ENCODE measurements around the gene KDM8. TPM values are rescaled to one million over a fixed set of nuclear protein-coding genes. Genes with fewer than 3 reads are reported as not detected.

Gene KDM8
- total and polyA plus RNA-seq, 2 donors (not counting 3 experiments of a cell fraction or from before 2014, with no cell fraction given), result 5.1 to 8.4 TPM

DNA sequence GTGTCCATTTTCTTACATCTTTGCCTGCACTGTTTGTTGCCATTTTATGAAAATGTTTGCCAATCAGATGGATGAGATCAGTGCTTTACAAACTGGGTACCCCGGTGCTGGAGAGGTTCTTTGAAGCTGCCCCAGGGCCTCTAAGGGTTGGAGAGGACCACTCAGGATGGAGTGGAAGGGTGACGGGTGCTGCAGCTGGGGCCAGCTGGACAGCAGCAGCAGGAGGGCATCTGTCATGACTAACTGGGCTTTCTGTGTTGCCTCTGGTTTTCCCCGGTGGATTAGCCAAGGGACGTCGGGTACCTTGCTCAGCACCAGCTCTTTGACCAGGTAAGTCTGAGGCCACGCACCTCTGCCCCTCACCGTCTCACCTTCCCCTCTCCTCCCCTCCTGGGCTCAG, 12.3 kb downstream of the KDM8 start:
- no peak overlapping the region for H3K4me3 ChIP-seq (replicated peaks in 1 of 3; ENCODE audit: insufficient read depth in 1 of 3, low read depth in 1 of 3, low read length in 3 of 3)
- H3K4me2 ChIP-seq (ENCODE audit: insufficient read depth, low read length), result no peak overlapping the region
- H3K4me1 ChIP-seq (ENCODE audit: control insufficient read depth, extremely low read depth, insufficient read depth, low read length), result no peaks in the 10 kb centered on the region
- no peaks in the 10 kb centered on the region for H3K9me1 ChIP-seq (replicated peaks; ENCODE audit: control insufficient read depth, extremely low read depth, insufficient read depth, low read length)
- no peaks in the 10 kb centered on the region for H4K20me1 ChIP-seq (replicated peaks; ENCODE audit: control insufficient read depth, extremely low read depth, insufficient read depth, low read length)
- H2AFZ ChIP-seq (ENCODE audit: low read depth, low read length), result no peak overlapping the region
- no TSS peak for BruUV-seq (replicated peaks)
- intact Hi-C loops (cut with micrococcal nuclease), result no loop called here
- H3K79me2 ChIP-seq (ENCODE audit: control insufficient read depth, insufficient read depth, low read length), result no peaks in the 10 kb centered on the region
- no peak overlapping the region for H3K27ac ChIP-seq (ENCODE audit: insufficient read depth, low read depth, low read length)
- POLR2A ChIA-PET, result no interaction called here
- dilution Hi-C loops (cut with MboI; ENCODE audit: extremely low pct_ligation_motif_present, low sequenced_read_pairs), result no loop called here
- FAIRE-seq, result no peak
- no peaks in the 10 kb centered on the region for H3K9me3 ChIP-seq (replicated peaks; ENCODE audit: control insufficient read depth, insufficient read depth, low read length)
- DNase-seq (ENCODE audit: low read depth, low spot score), result no peak
- TF ChIP-seq, protein P1, sequence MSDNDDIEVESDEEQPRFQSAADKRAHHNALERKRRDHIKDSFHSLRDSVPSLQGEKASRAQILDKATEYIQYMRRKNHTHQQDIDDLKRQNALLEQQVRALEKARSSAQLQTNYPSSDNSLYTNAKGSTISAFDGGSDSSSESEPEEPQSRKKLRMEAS (IDR thresholded peaks at IDR 0.05; ENCODE audit: insufficient read depth, insufficient read length), result no peak
- TF ChIP-seq FOS (IDR thresholded peaks at IDR 0.05; ENCODE audit: borderline replicate concordance, insufficient read depth, low read length), result no peak
- TF ChIP-seq GATA2 (IDR thresholded peaks at IDR 0.05; ENCODE audit: insufficient read depth, insufficient read length, low read depth, low read length), result no peak
- H3K27me3 ChIP-seq (ENCODE audit: control insufficient read depth in 2 of 2, insufficient read depth in 2 of 2, low read length in 2 of 2), result no peaks in the 10 kb centered on the region
- CTCF ChIA-PET, result no interaction called here
- H3K36me3 ChIP-seq (ENCODE audit: control insufficient read depth in 2 of 2, extremely low read depth in 1 of 2, insufficient read depth in 2 of 2, low read length in 2 of 2), result no peaks in the 10 kb centered on the region
- no peak overlapping the region for H3K9ac ChIP-seq (replicated peaks; ENCODE audit: extremely low read depth, insufficient read depth, low read length)

DNA sequence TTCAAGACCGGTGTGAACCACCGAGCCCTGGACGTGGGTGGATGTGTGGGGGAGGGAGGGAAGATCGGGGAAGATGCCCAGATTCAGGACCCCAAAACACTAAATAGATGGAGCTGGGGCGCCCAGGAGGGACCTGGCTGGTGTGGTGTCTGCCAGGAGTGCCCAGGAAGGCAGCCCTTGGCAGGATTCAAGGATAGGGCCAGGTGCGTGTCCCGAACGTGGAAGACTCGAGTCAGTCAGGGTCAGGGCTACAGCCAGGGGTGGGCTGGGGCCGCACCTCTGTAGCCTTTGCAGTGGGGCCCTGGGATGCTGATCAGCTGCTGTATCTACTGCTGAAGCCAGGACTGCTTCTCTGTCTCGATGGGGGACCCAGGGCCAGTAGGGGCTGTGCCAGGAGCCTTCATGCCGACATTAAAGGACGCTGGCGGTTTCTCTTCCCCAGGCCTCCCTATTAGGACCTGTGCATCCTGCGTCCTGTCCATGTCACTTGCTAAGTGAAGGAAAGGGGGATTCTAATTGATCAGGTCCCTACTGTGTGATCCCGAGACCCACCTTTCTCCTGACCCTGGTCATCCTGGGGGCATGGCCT, 13.1 kb downstream of the KDM8 start:
- dilution Hi-C loops (cut with MboI; ENCODE audit: extremely low pct_ligation_motif_present, low sequenced_read_pairs) (no loop called here), intact Hi-C loops (cut with micrococcal nuclease) (no loop called here)
- H3K27me3 ChIP-seq (ENCODE audit: control insufficient read depth in 2 of 2, insufficient read depth in 2 of 2, low read length in 2 of 2), result no peaks in the 10 kb centered on the region
- no peak overlapping the region for H3K9ac ChIP-seq (replicated peaks; ENCODE audit: extremely low read depth, insufficient read depth, low read length)
- no peaks in the 10 kb centered on the region for H4K20me1 ChIP-seq (replicated peaks; ENCODE audit: control insufficient read depth, extremely low read depth, insufficient read depth, low read length)
- FAIRE-seq, result no peak
- no peaks in the 10 kb centered on the region for H3K36me3 ChIP-seq (ENCODE audit: control insufficient read depth in 2 of 2, extremely low read depth in 1 of 2, insufficient read depth in 2 of 2, low read length in 2 of 2)
- H3K4me3 ChIP-seq (replicated peaks in 1 of 3; ENCODE audit: insufficient read depth in 1 of 3, low read depth in 1 of 3, low read length in 3 of 3), result no peak overlapping the region
- CTCF ChIA-PET, result no interaction called here
- no peak overlapping the region for H3K4me2 ChIP-seq (ENCODE audit: insufficient read depth, low read length)
- no peaks in the 10 kb centered on the region for H3K9me1 ChIP-seq (replicated peaks; ENCODE audit: control insufficient read depth, extremely low read depth, insufficient read depth, low read length)
- no peaks in the 10 kb centered on the region for H3K9me3 ChIP-seq (replicated peaks; ENCODE audit: control insufficient read depth, insufficient read depth, low read length)
- H3K79me2 ChIP-seq (ENCODE audit: control insufficient read depth, insufficient read depth, low read length), result no peaks in the 10 kb centered on the region
- DNase-seq (ENCODE audit: low read depth, low spot score), result no peak
- no peaks in the 10 kb centered on the region for H3K4me1 ChIP-seq (ENCODE audit: control insufficient read depth, extremely low read depth, insufficient read depth, low read length)
- no peak overlapping the region for H3K27ac ChIP-seq (ENCODE audit: insufficient read depth, low read depth, low read length)
- no peak overlapping the region for H2AFZ ChIP-seq (ENCODE audit: low read depth, low read length)
- BruUV-seq (replicated peaks), result no TSS peak
- TF ChIP-seq, protein P1 (IDR thresholded peaks at IDR 0.05; ENCODE audit: insufficient read depth, insufficient read length), result no peak
- no peak for TF ChIP-seq EZH2 (IDR thresholded peaks at IDR 0.05; ENCODE audit: borderline replicate concordance, low read depth, low read length, severe bottlenecking)
- no peak for TF ChIP-seq JUN (IDR thresholded peaks at IDR 0.05; ENCODE audit: borderline replicate concordance, insufficient read depth, insufficient read length, low read depth)
- TF ChIP-seq GATA2 (IDR thresholded peaks at IDR 0.05; ENCODE audit: insufficient read depth, insufficient read length, low read depth, low read length), result no peak
- no peak for TF ChIP-seq POLR2A (IDR thresholded peaks at IDR 0.05; ENCODE audit: low read depth, low read length)
- TF ChIP-seq MYC (IDR thresholded peaks at IDR 0.05; ENCODE audit: low read depth, low read length), result no peak
- TF ChIP-seq, protein P2, sequence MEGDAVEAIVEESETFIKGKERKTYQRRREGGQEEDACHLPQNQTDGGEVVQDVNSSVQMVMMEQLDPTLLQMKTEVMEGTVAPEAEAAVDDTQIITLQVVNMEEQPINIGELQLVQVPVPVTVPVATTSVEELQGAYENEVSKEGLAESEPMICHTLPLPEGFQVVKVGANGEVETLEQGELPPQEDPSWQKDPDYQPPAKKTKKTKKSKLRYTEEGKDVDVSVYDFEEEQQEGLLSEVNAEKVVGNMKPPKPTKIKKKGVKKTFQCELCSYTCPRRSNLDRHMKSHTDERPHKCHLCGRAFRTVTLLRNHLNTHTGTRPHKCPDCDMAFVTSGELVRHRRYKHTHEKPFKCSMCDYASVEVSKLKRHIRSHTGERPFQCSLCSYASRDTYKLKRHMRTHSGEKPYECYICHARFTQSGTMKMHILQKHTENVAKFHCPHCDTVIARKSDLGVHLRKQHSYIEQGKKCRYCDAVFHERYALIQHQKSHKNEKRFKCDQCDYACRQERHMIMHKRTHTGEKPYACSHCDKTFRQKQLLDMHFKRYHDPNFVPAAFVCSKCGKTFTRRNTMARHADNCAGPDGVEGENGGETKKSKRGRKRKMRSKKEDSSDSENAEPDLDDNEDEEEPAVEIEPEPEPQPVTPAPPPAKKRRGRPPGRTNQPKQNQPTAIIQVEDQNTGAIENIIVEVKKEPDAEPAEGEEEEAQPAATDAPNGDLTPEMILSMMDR (IDR thresholded peaks at IDR 0.05; ENCODE audit: extremely low read depth in 1 of 2, insufficient read depth in 1 of 2, low read depth in 1 of 2, low read length in 2 of 2), result no peak
- TF ChIP-seq POLR2AphosphoS5 (IDR thresholded peaks at IDR 0.05; ENCODE audit: insufficient read depth, low read depth, low read length), result no peak
- no peak for TF ChIP-seq FOS (IDR thresholded peaks at IDR 0.05; ENCODE audit: borderline replicate concordance, insufficient read depth, low read length)
- POLR2A ChIA-PET, result no interaction called here
